Keratinocyte (primary cell): ENCODE measurements around the gene PLXNA2. TPM values are rescaled to one million over a fixed set of nuclear protein-coding genes. Genes with fewer than 3 reads are reported as not detected.

ENCODE experiments used
- DNase-seq: peaks from one replicate; pipeline ENCODE4 v3.0.0-alpha.2; 2011; ENCODE audit warnings: low read depth, missing footprints, low spot score
- FAIRE-seq: peaks from 2 replicates; lab custom pipeline; 2011; peaks lifted over from hg19 to GRCh38; lab: Jason Lieb, UNC
- H2AFZ ChIP-seq: 2 replicates; pipeline ENCODE4 v1.6.0; 2012; ENCODE audit warnings: low read length, control low read depth, inconsistent platforms; ENCODE audit not compliant: control insufficient read depth
- H3K27ac ChIP-seq: 2 replicates; pipeline ENCODE4 v1.5.1; 2011; ENCODE audit warnings: low read length; ENCODE audit not compliant: control insufficient read depth, insufficient read depth
- H3K27me3 ChIP-seq: 3 replicates; pipeline ENCODE4 v1.6.0; 2011; ENCODE audit warnings: low read length; ENCODE audit not compliant: control insufficient read depth, insufficient read depth; ENCODE audit errors: extremely low read depth
- H3K36me3 ChIP-seq, 2 experiments: 2 replicates in 1 of 2; 3 replicates in 1 of 2; pipeline ENCODE4 v1.5.1; 2011; ENCODE audit warnings: low read length in 2 of 2, mild to moderate bottlenecking in 1 of 2; ENCODE audit not compliant: control insufficient read depth in 2 of 2, insufficient read depth in 2 of 2; ENCODE audit errors: extremely low read depth in 1 of 2
- H3K4me1 ChIP-seq: 3 replicates; pipeline ENCODE4 v1.5.1; 2011; ENCODE audit warnings: low read length; ENCODE audit not compliant: control insufficient read depth, insufficient read depth; ENCODE audit errors: extremely low read depth
- H3K4me2 ChIP-seq: 3 replicates; pipeline ENCODE4 v1.6.0; 2011; ENCODE audit warnings: low read depth, low read length; ENCODE audit not compliant: control insufficient read depth, insufficient read depth; ENCODE audit errors: extremely low read depth
- H3K4me3 ChIP-seq, 3 experiments: fragments of 200-600 bp in 1 of 3; sonication (generic) in 1 of 3; 2 replicates in 2 of 3; 3 replicates in 1 of 3; pipeline ENCODE4 v1.5.1; 2011 to 2016; ENCODE audit warnings: low read length in 3 of 3, mild to moderate bottlenecking in 3 of 3, control low read depth in 2 of 3, inconsistent platforms in 1 of 3, low read depth in 1 of 3, mixed read lengths in 1 of 3, mixed run types in 1 of 3, moderate library complexity in 1 of 3; ENCODE audit not compliant: control insufficient read depth in 2 of 3, insufficient read depth in 2 of 3; ENCODE audit errors: extremely low read depth in 1 of 3
- H3K79me2 ChIP-seq: 2 replicates; pipeline ENCODE4 v1.6.0; 2012; ENCODE audit warnings: low read length; ENCODE audit not compliant: control insufficient read depth, insufficient read depth
- H3K9ac ChIP-seq: 3 replicates; pipeline ENCODE4 v1.6.0; 2011; ENCODE audit warnings: low read length; ENCODE audit not compliant: control insufficient read depth, insufficient read depth; ENCODE audit errors: extremely low read depth
- H3K9me1 ChIP-seq: 3 replicates; pipeline ENCODE4 v1.6.0; 2011; ENCODE audit warnings: low read length; ENCODE audit not compliant: control insufficient read depth, insufficient read depth; ENCODE audit errors: extremely low read depth
- H3K9me3 ChIP-seq: 2 replicates; pipeline ENCODE4 v1.5.1; 2012; ENCODE audit warnings: low read depth, low read length; ENCODE audit not compliant: control insufficient read depth
- H4K20me1 ChIP-seq: 3 replicates; pipeline ENCODE4 v1.6.0; 2011; ENCODE audit warnings: low read length; ENCODE audit not compliant: control insufficient read depth, insufficient read depth; ENCODE audit errors: extremely low read depth
- EZH2 ChIP-seq: IDR thresholded peaks from one replicate; pipeline ENCODE4 v1.6.1; 2012; ENCODE audit warnings: inconsistent platforms, mild to moderate bottlenecking, low read length, moderate library complexity
- dilution Hi-C: fragments of 300-500 bp; cut with MboI; formaldehyde crosslinking; loops from one replicate; pipeline ENCODE4 v1.7.0; 2020; ENCODE audit warnings: low sequenced_read_pairs; ENCODE audit not compliant: extremely low pct_ligation_motif_present
- polyA plus RNA-seq, 5 experiments: library from polyadenylated mRNA; depleted of rRNA in 3 of 5; stranded (reverse) in 3 of 5; stranded (forward) in 1 of 5; unstranded in 1 of 5; fragments of >200 nt; gene quantifications; 1 replicate in 1 of 5; 2 replicates in 3 of 5; 3 replicates in 1 of 5; pipeline versions ENCODE4 v1.2.1 to v1.2.3, GENCODE V29; 2011 to 2012; ENCODE audit warnings: missing spikeins in 2 of 5, low read depth in 1 of 5, low replicate concordance in 1 of 5
- TF ChIP-seq, protein P1 (sequence below), 3 experiments: IDR thresholded peaks in 1 of 3; conservative IDR thresholded peaks in 1 of 3; optimal IDR thresholded peaks in 1 of 3; 2 replicates in 2 of 3; 3 replicates in 1 of 3; pipeline versions ENCODE3 to v1.5.1; 2011; ENCODE audit warnings: low read length in 3 of 3, mild to moderate bottlenecking in 3 of 3, moderate library complexity in 2 of 3, control low read depth in 1 of 3, inconsistent platforms in 1 of 3; ENCODE audit not compliant: insufficient read depth in 2 of 3; ENCODE audit errors: extremely low read depth in 1 of 3

PLXNA2 gene
- polyA plus RNA-seq, 1 donor (not counting 4 experiments of a cell fraction or from before 2014, with no cell fraction given) = 6.7 TPM

DNA sequence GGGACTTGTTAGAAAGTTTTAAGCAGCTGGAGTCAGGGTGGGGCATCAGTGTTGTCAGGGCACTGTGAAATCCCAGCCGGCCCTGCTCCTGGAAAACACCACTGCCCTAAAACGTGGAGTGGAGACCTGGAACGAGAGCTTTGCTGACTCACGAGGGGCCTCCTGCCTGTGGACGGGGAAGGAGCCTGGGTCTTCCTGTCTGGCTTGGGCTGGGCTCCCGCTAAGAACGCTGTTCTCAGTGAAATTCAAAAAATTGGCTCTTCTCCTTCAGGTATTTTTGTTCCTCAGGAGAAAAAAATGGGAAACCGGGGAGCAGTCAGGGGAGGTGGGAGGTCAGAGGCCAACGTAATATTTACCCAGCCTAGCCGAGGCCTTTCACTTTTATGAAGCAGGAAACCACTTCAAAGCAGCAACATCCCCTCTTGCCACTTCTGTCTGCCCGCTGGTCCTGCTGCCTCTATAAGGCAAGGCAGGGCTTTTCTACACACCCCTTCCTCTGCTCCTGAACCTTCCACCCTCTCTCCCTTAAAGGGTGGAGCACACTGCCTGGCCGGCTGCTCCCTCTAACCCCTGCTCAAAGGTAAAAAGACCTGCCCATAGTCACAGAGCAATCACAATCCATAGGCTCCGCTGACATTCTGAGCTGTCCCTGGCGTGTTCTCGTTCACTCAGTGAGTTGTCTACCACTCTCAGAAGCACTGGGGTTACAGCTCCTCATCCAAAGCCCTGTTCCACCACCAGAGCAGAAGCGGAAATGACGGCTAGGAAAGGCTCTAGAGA lies 8.0 kb downstream of the PLXNA2 start:
- Histone ChIP-seq H4K20me1 (no peaks in the 10 kb centered on the region), H2AFZ (peak overlapping the region; percentile 12), H3K9ac (peak overlapping the region; percentile 42), H3K4me1 (peaks cover 82% of the 10 kb centered on the region), H3K79me2 (peaks cover 69% of the 10 kb centered on the region), H3K4me3 (peak overlapping the region in 1 of 3 experiments; percentile 15), H3K27ac (peak overlapping the region; percentile 61), H3K36me3 (peaks cover 0 to 3% of the 10 kb centered on the region in 2 experiments), H3K4me2 (peak overlapping the region; percentile 46), H3K9me3 (no peaks in the 10 kb centered on the region), H3K27me3 (no peaks in the 10 kb centered on the region), H3K9me1 (peaks cover 4% of the 10 kb centered on the region)
- DNase-seq (no peak), FAIRE-seq (peak; percentile 20)
- TF ChIP-seq, protein P1, sequence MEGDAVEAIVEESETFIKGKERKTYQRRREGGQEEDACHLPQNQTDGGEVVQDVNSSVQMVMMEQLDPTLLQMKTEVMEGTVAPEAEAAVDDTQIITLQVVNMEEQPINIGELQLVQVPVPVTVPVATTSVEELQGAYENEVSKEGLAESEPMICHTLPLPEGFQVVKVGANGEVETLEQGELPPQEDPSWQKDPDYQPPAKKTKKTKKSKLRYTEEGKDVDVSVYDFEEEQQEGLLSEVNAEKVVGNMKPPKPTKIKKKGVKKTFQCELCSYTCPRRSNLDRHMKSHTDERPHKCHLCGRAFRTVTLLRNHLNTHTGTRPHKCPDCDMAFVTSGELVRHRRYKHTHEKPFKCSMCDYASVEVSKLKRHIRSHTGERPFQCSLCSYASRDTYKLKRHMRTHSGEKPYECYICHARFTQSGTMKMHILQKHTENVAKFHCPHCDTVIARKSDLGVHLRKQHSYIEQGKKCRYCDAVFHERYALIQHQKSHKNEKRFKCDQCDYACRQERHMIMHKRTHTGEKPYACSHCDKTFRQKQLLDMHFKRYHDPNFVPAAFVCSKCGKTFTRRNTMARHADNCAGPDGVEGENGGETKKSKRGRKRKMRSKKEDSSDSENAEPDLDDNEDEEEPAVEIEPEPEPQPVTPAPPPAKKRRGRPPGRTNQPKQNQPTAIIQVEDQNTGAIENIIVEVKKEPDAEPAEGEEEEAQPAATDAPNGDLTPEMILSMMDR (optimal IDR thresholded peaks at IDR 0.05 in 1 of 3, IDR thresholded peaks at IDR 0.05 in 1 of 3, conservative IDR thresholded peaks at IDR 0.05 in 1 of 3; ENCODE audit: extremely low read depth in 1 of 3, insufficient read depth in 2 of 3, low read length in 3 of 3) = no peak
- TF ChIP-seq EZH2 = no peak
- dilution Hi-C loops = no loop called here

DNA sequence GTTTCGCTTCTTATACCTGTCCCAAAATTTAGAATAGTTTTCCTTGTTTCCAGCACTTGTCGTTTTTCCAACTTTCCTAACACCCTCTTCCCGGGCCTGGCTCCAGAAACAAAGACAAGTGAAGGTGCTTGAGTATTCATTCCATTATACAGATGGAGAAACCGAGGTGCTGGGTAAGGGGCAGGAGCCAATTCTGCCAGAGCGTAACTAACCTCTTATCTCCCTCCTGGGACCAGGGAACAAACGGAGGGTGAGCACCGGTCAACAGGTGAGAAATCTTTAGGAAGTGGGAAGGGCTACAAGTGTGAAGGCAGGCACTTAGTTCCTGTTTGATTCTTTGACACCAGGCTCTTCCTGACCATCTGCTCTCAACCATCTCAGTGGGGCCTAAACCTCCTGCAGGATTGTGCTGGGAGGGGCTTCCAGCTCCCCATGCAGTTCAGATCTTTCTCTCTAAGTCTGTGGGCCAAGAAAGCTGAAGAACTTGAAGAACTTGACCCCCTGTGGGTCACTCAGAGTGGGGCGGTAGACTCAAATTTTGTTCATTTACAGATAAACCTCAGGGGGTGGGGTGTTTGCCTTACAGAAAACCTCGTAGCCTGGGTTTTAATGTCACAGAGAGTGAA lies 8.7 kb downstream of the PLXNA2 start:
- Histone ChIP-seq H3K27ac (peak overlapping the region; percentile 61), H3K4me1 (peaks cover 82% of the 10 kb centered on the region), H3K4me3 (peak overlapping the region in 1 of 3 experiments; percentile 15), H3K9me1 (peaks cover 4% of the 10 kb centered on the region), H2AFZ (peak overlapping the region; percentile 12), H3K9ac (peak overlapping the region; percentile 42), H3K36me3 (peaks cover 0 to 3% of the 10 kb centered on the region in 2 experiments), H3K9me3 (no peaks in the 10 kb centered on the region), H4K20me1 (no peaks in the 10 kb centered on the region), H3K79me2 (peaks cover 69% of the 10 kb centered on the region), H3K27me3 (no peaks in the 10 kb centered on the region), H3K4me2 (peak overlapping the region; percentile 46)
- TF ChIP-seq, protein P1 (optimal IDR thresholded peaks at IDR 0.05 in 1 of 3, IDR thresholded peaks at IDR 0.05 in 1 of 3, conservative IDR thresholded peaks at IDR 0.05 in 1 of 3; ENCODE audit: extremely low read depth in 1 of 3, insufficient read depth in 2 of 3, low read length in 3 of 3) = no peak
- no peak for TF ChIP-seq EZH2
- DNase-seq (no peak), FAIRE-seq (no peak)
- dilution Hi-C loops = no loop called here
